GM12864 (cell line): ENCODE measurements around the gene ZNF641.
"Not testable (repeated sequence)": the region's sequence is repeated elsewhere in the genome, so short reads cannot be mapped to it uniquely, and the experiment has no call there.

Experiments
- DNase-seq: peaks from one replicate; pipeline ENCODE4 v3.0.0-alpha.2; 2011; ENCODE audit warnings: low read depth
- H3K4me3 ChIP-seq: 2 replicates; pipeline ENCODE4 v1.5.1; 2011; ENCODE audit warnings: mild to moderate bottlenecking, low read depth, low read length, control low read depth
- TF ChIP-seq, protein P1 (sequence below): IDR thresholded peaks from 2 replicates; pipeline ENCODE4 v1.5.1; 2011; ENCODE audit warnings: low read depth, mild to moderate bottlenecking, moderate library complexity, low read length, control low read depth, inconsistent platforms; ENCODE audit errors: missing control alignments

ZNF641 gene

DNA sequence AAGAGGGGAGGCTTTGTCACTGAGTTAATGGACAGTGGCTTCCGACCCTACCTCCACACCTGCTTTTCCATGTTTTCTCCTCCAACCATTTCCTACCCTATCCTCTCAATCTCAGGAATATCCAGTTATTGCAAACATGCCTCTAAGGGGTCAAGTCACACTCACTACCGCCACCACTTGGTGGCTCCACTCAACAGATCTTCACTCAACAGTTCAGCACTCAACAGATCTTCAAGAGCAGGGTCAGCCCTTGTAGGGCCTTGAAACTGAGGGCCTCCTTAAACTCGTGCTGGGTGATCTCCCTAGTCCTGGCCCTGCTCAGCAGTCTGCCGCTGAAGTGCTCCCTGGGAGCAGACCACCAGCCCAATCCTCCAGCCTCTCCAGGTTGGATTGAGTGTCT lies 14.2 kb downstream of the ZNF641 start:
- H3K4me3 ChIP-seq, result no peak overlapping the region
- TF ChIP-seq, protein P1, sequence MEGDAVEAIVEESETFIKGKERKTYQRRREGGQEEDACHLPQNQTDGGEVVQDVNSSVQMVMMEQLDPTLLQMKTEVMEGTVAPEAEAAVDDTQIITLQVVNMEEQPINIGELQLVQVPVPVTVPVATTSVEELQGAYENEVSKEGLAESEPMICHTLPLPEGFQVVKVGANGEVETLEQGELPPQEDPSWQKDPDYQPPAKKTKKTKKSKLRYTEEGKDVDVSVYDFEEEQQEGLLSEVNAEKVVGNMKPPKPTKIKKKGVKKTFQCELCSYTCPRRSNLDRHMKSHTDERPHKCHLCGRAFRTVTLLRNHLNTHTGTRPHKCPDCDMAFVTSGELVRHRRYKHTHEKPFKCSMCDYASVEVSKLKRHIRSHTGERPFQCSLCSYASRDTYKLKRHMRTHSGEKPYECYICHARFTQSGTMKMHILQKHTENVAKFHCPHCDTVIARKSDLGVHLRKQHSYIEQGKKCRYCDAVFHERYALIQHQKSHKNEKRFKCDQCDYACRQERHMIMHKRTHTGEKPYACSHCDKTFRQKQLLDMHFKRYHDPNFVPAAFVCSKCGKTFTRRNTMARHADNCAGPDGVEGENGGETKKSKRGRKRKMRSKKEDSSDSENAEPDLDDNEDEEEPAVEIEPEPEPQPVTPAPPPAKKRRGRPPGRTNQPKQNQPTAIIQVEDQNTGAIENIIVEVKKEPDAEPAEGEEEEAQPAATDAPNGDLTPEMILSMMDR, result peak; percentile 37
- no peak for DNase-seq

GRCh38 chr12:48336061-48336460 lies 14.7 kb downstream of the ZNF641 start:
- no peak overlapping the region for H3K4me3 ChIP-seq
- DNase-seq, result no peak
- TF ChIP-seq, protein P1, result no peak

DNA sequence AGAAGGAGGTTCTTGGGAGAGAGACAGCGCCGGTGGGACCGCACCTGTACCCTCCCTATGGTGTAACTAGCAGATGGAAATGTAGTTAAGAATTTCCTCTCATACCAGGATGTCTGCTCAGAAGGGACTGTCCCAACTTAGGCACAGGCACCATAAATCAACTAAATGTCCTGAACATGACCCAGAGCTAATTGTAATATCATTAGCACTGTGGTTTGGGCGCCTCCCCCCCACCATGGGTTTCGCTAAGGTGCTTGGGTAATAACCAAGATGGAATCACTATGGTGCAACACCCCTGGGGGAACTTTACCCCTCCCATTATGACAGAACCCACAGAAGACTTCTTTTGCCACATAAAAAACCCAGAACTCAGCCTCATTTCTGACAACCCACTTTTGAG lies 15.9 kb downstream of the ZNF641 start:
- H3K4me3 ChIP-seq, result no peak overlapping the region
- no peak for DNase-seq
- TF ChIP-seq, protein P1, result no peak

GRCh38 chr12:48333680-48334079 lies 17.0 kb downstream of the ZNF641 start:
- DNase-seq, result not testable (repeated sequence)

DNA sequence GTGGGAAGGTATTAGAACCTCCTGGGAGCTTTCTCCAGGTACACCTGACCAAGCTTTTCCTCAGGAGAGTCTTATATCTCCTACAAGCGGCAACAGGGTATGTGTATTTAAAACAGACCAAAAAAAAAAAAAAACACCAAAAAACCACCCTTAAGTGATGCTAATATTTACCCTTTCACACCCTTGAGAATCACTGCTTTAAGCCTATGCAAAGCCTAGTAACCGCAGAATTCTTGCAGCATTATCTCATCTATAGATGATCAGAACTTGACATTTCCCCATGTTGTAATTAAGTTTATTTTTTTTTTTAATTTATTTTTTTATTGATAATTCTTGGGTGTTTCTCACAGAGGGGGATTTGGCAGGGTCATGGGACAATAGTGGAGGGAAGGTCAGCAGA lies 19.3 kb downstream of the ZNF641 start:
- no peak for DNase-seq
- TF ChIP-seq, protein P1, result no peak

More at GRCh38 chr12:48333680-48334079, 17.0 kb downstream of the ZNF641 start:
- H3K4me3 ChIP-seq, result not testable (repeated sequence)

GRCh38 chr12:48329199-48329939 lies 21.4 kb downstream of the ZNF641 start:
- DNase-seq, result no peak
- H3K4me3 ChIP-seq, result no peak overlapping the region
- TF ChIP-seq, protein P1, result no peak

More for the DNA sequence above, 19.3 kb downstream of the ZNF641 start:
- no peak overlapping the region for H3K4me3 ChIP-seq

DNA sequence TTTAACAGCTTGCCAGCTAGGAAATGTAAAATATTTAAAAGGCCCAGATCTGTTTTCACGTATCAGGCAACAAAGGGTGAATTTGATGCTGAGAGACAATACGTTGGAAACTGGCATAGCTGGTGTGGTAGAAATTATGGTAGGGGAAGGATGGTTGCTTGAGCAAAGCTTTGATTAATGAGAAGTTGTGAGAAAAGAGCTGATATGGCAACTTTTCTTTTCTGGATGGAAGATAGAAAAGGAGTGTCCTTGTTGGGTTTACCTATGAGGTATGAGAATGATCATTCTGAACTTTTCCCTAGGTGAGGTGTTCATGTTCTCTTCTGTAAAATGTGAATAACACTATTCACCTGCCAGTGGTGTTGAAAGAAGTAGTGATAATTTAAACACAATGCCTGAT lies 34.2 kb downstream of the ZNF641 start:
- TF ChIP-seq, protein P1, result no peak
- no peak for DNase-seq
- no peak overlapping the region for H3K4me3 ChIP-seq
